NOMO-1 treated with DMSO at 0.1 percent for 48 hours (cell line): ENCODE results near the gene SH2B3.

ENCODE experiments used
- DNase-seq: peaks from one replicate; lab custom pipeline; 2025; ENCODE audit not compliant: unreplicated experiment; lab: John Stamatoyannopoulos, UW

The SH2B3 gene

DNA sequence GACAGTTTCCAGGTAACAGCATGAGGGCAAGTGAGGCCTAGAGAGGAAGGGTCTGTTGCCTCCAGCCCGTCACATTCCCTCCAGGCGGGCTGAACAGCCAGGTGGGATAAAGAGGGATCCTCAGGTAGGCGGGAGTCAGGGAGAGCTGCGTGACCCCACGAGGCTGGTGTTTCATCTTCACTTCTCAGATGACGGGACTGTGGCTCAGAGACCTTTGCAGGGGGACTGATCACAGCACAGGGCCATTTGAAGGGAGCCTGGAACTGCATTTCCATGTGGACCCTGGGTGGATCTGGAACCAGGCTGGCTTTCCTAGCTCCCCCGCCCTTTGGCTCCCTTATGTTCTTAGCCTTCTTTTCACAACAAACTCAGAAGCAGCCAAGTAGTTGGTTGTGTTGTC is 37.4 kb downstream of the SH2B3 start:
- DNase-seq: no peak

DNA sequence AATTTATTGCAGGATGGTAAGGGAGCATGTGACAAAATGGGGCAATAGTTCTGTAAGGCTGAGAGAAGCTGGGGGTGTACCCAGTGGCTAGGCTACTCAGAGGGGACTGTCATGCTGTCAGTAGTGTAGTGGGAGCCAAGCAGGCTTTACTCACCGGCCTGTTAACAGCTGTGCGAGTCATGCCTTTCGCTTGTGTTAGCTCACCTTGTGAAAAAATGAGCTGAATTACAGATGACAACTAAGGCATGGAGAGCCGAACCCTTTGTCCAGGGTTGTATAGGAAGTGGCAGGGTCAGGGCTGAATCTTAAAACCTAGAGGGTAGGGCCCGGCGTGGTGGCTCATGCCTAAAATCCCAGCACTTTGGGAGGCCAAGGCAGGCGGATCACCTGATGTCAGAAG is 37.9 kb downstream of the SH2B3 start:
- DNase-seq: peak; percentile 28

DNA sequence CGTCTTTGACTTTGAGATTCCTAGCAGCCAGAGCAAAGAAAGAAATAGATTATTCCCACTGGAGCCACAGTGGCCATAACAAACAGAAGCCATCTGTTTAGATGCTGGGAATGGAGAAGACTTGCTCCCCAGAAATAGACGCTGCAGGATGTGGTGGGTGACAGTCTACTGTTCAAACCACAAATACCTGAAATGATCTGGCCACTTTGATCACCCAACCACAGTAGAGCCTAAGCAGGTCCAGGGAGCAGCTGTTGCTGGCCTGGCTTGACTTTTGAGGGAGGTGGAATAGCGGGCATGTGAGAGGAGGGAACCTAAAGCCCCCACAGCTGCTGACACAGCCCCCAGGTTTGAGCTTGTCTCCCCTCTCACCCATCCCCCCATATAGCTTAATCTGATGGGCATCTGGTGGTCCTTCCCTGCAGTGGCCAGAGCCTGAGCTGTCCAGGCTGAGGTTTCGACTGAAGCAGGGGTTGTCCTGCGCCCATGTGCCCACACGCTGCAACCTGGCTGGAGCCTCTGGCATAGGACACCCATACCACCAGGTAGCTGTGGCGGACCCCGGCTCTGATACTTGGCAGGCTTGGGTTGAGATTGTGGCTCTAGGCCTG is 38.7 kb downstream of the SH2B3 start:
- DNase-seq: no peak

DNA sequence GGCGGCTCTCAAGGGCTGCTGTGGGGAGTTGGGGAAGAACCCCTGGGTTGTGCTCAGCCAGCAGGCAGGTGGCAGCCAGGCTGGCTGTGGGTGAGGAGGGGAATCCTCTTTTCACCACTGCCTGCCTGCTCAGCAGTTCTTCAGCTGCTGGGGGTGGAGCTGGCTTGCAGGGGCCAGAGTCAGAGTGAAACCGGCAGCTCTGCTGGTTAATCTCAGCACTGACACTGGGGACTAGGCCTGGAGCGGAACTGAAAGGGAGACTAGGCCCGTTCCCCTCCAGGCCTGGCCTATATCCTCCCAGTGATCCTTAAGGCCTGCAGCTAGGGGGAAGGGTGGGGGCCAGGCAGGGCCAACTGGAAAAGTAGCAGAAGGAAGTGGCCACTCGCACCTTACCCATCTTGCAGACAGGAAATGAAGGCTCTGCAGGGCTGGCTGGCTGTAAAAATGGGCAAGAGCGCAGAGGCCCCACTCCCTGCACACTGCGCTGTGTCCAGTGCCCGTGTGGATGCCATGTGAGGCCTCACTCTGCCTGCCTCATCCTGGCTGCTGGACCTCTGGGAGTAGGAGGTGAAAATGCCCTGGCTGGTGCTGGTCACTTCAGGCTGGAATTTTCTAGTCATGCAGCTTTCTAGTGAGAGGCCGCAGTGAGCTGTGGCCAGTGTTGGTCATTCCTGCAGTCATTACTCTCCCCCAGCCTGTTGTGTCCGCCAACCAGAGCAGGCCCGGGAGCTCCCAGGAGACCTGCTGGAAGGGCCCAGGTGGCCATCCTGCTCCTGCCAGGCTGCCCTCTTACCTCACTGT is 39.4 kb downstream of the SH2B3 start:
- peak; percentile 96 for DNase-seq

DNA sequence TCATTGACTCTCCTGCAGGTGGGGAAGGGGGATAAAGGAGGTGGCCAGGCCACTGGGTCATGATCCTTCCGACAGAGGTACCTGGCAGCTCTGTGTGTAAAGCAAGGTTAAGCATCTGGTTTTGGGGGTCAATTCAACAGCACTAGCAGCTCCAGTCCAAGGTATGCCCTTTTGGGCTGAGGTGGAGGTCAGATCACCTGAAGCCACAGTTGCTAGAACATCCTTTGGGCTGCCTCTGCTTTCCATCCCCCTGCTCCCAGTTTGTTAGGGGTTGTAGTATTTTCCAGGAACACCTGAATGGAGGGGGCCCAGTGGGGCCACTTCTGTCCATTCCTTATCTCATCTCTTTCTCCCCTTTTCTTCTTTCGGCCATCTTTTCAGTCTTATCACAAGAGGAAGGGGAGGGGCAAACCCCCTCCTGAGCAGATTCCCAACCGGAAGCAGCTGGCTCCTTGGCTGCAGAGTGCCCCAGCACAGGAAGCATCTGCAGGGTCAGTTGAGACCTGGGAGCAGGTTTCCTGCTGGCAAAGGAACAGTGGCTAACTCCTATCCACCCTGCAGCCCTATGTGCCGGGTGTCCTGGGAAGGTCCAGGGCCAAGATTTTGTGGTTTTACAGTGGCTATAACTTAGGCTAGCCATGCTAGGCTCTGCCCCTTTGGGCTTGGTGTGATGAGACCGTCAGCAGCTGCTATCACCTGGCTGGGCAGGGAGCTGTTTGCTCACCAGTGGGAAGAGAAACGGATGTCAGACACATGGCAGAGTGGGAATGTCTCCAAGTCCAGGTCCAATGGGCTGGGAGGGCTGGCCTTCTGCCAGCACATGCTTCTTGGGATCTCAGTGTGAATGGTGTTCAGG is 40.2 kb downstream of the SH2B3 start:
- DNase-seq: no peak

DNA sequence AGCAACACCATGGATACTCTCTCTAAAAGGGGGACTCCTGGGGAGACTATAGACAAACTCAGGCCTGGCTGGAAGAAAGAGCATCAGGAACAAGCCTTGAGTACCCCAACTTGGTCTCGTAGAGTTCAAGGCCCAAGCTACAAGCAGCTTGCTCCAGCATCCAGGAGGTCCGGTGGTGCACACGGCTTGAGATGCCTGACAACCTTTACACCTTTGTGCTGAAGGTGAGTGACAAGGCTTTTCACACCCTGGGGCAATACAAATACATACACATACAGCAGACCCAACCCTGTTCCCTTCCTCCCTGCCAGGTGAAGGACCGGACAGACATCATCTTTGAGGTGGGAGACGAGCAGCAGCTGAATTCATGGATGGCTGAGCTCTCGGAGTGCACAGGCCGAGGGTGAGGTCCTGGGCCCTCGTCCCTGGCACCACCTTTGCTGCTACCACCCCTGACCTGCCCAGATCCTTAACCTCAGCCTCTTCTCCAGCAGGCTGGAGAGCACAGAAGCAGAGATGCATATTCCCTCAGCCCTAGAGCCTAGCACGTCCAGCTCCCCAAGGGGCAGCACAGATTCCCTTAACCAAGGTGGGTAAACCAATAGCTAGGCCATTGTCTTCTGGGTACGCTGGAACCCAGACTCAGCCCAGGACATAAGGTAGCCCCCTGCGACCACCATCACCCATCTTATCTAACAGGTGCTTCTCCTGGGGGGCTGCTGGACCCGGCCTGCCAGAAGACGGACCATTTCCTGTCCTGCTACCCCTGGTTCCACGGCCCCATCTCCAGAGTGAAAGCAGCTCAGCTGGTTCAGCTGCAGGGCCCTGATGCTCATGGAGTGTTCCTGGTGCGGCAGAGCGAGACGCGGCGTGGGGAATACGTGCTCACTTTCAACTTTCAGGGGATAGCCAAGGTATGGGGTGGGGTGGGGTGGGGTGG is 41.2 kb downstream of the SH2B3 start:
- no peak for DNase-seq

DNA sequence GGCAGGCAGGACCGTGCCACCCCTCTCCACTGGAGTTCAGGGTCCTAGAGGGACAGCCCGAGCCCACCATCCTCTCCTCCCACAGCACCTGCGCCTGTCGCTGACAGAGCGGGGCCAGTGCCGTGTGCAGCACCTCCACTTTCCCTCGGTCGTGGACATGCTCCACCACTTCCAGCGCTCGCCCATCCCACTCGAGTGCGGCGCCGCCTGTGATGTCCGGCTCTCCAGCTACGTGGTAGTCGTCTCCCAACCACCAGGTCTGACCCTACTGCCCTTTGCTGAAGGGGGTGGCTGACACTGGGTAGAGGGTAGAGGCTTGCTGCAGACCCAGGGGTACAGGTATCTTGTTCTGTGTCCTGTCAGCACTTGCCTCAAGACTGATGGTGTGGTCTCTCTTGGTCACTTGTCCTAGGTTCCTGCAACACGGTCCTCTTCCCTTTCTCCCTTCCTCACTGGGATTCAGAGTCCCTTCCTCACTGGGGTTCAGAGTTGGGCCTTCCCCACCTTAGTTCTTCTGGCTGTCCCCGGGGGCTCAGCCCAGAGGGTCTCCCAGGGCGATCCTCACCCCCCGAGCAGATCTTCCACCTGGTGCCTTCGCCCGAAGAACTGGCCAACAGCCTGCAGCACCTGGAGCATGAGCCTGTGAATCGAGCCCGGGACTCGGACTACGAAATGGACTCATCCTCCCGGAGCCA is 42.0 kb downstream of the SH2B3 start:
- no peak for DNase-seq

DNA sequence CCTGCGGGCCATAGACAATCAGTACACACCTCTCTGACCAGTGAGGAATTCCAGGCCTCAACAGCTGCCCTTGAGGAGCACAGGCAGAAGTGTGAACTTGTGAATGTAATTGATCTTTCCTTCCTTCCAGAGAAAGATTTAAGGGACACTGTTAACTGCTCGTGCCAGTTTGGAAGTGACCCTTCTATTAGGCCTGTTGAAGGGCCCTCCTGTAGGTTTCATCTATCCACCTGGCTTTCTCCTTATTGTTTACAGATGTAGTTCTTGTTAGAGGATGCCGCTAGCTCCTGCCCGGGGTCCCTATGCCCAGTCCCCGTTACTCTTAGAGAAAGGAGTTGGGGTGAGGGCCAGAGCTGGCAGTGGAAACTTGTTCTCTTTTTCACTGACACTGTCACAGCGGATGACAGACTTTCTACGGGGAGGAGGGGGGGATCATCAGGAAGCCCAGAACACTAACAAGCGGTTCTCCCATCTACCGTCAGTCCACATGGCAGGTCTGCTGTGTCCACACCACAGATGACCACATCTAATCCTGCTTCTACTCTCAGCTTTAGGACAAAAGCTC is 42.6 kb downstream of the SH2B3 start:
- DNase-seq: no peak

DNA sequence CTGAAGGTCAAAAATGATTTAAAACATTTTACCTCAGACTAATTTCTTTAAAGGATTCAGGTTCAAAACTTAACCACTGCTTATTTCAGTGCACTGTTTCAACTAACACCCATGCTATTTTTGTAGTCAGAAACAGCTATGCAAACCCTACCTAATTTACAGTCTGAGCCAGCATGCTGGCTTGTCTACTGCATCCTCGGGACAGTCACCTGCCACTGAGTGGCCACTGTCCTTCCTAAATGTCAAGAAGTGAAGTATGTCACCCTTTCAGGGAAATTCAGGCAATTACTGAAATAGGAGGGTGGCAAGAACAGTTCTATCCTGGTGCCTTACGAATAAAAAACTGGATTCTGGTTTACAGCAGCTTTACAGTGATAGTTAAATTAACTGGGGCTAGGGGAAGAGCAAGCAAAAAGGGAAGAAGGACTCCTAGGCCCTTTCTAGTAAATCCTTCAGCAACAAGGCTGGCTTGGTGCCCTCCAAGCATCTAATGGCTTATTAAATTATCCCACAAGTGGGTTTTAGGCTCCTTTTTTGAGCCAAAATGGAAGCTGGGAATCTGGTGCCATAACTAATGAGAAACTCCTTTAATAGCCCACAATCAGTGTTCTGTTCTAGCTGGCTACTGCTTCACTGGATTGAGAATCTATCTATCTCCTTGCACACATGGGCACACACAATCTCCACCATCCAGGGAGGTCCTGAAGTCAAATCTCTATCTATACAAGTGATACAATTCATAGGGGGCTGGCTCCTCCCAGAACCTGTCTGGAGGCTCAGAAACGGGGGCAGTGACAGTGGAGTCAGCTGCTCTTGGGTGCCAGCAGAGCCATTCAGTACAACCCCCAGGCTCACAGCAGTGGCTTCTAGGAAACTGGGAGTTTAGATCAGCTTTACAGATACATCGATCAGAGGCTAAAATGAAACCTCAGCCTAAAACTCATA is 43.4 kb downstream of the SH2B3 start:
- DNase-seq: no peak

DNA sequence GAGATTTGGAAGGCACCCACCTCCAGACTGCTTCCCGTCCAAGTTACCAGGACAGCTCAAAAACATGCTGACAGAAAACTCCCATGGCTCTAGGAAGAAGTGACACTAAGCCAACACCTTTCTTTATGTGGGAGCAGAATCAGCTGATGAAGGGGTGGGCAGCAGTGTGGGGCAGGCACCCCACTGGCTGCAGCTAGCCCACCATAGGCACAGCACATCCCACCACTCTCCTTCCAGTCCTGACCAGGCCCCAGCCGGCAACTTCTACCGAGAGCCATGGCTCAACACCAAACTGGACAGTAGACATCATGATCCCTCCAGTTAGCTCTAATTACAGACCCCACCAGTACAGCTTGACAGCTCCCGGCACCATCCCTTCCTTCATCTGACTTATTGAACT is 45.0 kb downstream of the SH2B3 start:
- DNase-seq: no peak

DNA sequence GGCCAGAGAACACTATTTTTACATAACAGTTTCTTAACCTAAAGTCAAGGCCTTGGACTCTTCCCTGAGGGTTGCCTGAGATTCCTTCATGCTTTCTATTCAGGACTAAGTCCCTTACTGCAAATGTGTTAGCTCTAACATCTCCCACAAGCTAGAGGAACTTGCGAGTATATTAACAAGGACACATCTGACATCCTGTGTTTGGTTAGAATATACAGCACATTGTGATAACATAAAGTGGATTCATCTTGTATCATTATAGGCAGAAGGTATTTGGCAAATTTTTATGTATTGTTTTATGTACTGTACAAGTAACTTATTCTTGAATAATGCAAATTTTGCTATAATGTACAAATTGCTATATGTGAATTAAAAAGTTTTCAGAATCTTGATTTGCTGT is 45.5 kb downstream of the SH2B3 start:
- DNase-seq: no peak

DNA sequence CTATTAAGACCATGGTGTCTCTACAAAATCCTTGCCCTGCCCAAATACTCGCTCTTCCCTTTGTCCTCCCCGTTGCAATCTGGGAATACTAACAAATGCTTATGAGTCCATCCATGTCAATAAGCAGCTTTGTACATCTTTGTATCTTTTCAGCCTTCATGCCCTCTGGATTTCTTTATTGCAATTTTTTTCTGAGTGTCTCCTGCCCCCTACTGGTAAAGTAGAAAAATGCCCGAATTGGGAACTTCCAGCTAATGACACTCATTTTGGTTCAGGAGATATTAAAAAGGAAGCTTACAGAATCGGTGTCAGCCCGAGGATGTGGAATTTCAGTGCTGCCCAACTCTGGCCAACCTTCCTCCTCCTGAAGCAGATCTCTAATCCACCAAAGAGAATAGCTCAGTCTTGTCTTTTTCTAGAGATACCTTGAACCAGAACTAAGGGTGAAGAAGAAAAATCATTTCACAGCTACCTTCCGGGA is 46.0 kb downstream of the SH2B3 start:
- peak; percentile 69 for DNase-seq

DNA sequence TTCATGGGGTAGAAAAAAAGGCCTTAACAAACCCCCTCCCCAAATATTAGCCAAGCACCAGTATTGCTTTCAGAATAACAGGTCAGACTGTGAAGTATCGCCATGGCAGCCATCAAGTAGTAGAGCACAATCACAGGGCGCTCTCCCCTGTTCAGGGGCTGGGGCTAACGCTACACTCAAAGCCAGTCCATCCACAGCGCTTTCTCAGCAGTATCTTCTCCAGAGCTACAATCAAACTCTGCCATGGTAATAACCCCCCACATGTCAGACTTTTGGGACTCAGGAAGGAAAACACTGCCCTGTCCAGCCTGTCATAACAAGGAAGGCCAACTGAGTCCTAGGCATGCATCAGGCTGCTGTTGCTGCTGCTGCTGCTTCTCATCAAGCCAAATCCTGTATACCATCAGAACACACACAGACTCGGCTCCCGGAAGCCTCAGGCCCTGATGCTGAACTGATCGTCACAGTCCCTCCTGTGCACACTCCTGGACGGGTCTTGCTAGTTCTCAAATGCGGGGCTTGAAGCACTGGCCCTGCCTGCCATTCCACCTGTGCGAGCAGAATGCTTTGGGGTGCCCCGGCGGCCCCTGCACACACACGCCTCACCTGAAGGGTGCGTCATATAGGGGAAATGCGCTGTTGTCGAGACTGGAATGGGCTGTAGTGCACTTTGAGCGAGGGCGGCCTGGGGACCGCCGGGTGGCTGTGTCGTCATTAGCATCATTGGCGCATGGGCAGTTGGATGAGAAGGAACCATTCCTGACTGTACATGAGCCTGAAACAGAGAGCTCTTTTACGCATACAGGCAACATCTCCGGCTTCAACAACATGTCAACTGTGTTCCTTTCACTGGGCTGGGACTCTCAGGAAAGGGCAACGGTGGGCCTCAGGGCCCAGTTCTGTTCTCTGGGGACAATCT is 47.6 kb downstream of the SH2B3 start:
- DNase-seq: no peak

DNA sequence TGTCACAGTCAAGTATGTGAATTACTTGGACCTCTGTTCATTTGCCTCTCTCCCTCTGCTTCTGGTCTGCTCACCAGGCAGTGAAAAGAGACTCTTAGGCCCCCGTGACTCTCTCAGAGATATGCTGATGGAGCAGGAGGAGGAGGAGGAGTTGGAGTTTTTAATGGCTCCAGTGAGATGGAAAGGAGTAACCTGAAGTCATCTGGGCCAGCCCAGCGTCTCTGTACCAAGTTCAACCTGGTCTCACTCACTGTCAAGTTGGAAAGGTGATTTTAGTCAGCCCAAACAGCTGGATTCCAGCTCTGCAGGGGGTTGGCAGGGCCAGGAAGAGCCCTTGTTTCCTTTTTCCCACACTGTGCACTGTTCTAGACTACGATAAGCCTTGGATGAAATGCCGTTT is 48.6 kb downstream of the SH2B3 start:
- DNase-seq: no peak

DNA sequence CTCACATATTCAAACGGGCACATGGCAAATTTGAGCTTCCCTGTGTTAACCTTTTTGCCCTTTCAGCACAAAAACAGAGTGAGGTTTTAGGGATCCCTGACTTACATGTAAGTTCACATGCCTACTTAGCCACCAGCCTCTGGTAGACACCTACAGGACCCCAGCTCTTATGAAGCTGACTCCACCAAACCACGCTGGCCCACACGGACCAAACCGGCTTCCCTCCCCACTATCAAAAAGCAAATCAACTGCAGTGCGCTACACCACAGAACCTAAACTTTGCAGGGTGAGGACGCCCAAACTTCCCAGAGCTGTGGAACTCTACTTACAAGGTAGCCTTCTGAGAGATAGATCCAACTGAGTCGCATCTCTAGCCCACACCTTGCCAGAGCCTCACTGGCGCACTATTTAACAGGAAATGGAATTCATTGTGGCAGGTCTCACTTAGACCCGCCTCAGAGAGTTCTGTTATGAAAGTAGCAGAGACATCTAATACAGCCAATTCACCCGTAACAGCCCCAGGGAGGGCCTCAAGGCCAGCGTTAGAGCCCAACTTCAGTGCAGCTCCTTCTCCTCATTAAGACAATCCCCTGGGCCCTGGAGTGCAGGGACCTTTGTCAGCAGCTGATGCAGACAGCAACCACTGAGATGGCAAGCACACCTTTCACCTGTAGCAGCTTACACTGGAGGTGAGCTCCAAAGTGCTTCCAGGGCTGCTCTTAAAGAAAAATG is 49.2 kb downstream of the SH2B3 start:
- DNase-seq: no peak

DNA sequence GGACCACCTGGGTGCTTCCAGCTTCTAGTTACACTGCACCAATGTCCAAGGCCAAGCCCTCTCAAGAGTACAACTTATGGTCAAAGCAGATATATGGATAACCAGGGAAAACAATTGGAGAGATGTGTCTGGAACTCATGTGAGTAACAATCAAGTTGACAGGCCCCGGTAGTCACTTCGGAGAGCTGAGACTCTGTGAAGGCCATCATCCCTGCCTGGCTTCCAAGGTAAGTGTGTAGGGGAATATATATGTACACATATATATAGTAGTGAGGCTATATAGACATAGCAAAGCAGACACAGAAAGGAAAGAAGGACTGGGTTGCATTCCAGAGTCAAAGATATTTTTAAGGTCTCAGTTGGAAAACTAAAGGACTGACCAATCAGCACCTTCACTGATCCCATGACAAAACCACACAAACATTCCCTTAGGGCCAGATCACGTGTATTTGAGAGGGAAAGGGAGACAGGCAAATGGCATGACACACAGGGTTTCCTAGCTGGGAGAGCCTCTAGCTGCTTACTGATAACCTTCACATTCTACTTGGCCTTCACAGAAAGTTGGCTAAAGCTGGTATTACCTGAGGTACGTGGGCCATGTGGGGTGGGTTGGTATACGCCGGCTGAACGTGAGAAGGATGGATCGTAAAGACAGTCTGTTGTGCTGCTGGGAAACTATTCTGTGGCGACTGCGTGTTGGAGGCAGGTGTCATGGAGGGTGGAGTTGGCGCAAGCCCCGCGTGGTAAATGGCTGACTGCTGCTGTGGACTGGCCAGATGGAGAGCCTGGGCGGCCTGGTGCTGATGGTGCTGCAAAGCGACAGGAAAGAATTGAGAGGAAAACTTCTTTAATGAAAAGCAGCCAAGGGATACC is 50.0 kb downstream of the SH2B3 start:
- no peak for DNase-seq
